Measurements from ENCODE around the gene LRBA.

The LRBA gene

GRCh38 chr4:150457802-150458201, 557.3 kb downstream of the LRBA start:
- H3K4me2 ChIP-seq (ENCODE audit: insufficient read depth, low read length, poor library complexity, severe bottlenecking) = no peak overlapping the region
- WGBS, 2 donors (ENCODE audit: extremely low coverage in 2 of 2, insufficient read length in 2 of 2, insufficient replicate concordance in 1 of 2) = no CpG with 5 or more reads among the region's 1 CpG

DNA sequence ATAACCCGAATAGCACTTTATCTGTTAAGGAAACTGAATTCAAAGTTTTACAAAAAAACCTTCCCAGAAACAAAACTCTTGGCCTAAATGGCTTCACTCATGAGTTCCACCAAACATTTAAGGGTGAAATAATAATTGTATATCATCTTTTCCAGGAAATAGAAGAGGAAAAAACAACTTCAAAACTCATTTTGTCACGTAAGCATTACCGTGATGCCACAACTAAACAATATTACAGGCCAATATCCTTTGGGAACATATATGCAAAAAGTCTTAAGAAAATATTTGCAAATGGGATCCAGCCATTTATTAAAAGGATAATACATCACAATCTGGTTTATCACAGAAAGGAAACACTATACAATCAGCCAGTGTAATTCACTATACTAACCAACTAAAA, 563.2 kb downstream of the LRBA start:
- no peak overlapping the region for H2BK5ac ChIP-seq (ENCODE audit: low read length)
- H2BK15ac ChIP-seq (ENCODE audit: low read length) = no peak overlapping the region
- no peaks in the 10 kb centered on the region for H3K27me3 ChIP-seq (ENCODE audit: control insufficient read depth in 3 of 3, insufficient read depth in 3 of 3, low read depth in 1 of 3, low read length in 3 of 3)
- H2BK12ac ChIP-seq (ENCODE audit: low read length) = no peak overlapping the region
- no peak overlapping the region for H3K4me3 ChIP-seq (ENCODE audit: low read length in 2 of 2)
- H2BK120ac ChIP-seq (ENCODE audit: low read depth, low read length) = no peak overlapping the region
- no CpG with 5 or more reads among the region's 3 CpGs for WGBS, 2 donors (ENCODE audit: extremely low coverage in 2 of 2, insufficient read length in 2 of 2, insufficient replicate concordance in 1 of 2)
- H3K4me2 ChIP-seq (ENCODE audit: insufficient read depth, low read length, poor library complexity, severe bottlenecking) = no peak overlapping the region
- H4K8ac ChIP-seq (ENCODE audit: low read depth, low read length) = no peak overlapping the region
- H4K91ac ChIP-seq (ENCODE audit: low read depth, low read length, poor library complexity) = no peak overlapping the region
- H3K79me1 ChIP-seq (ENCODE audit: low read depth, low read length) = no peaks in the 10 kb centered on the region
- DNase-seq (ENCODE audit: low spot score) = no peak
- H3K9ac ChIP-seq (ENCODE audit: low read depth, low read length, poor library complexity) = no peak overlapping the region
- H2AK5ac ChIP-seq (ENCODE audit: low read depth, low read length) = no peak overlapping the region
- peaks cover 0 to 3% of the 10 kb centered on the region in 2 donors for H3K9me3 ChIP-seq (replicated peaks in 1 of 2; ENCODE audit: control insufficient read depth in 2 of 2, insufficient read depth in 1 of 2, low read depth in 1 of 2, low read length in 2 of 2)
- H3K27ac ChIP-seq (replicated peaks; ENCODE audit: low read length) = no peak overlapping the region
- H3K4ac ChIP-seq (ENCODE audit: low read length) = no peak overlapping the region
- H3K18ac ChIP-seq (ENCODE audit: low read length) = no peak overlapping the region
- H3K4me1 ChIP-seq (ENCODE audit: control insufficient read depth in 2 of 2, insufficient read depth in 1 of 2, low read depth in 1 of 2, low read length in 2 of 2) = no peaks in the 10 kb centered on the region
- no peak overlapping the region for H3K23ac ChIP-seq (ENCODE audit: low read depth, low read length, poor library complexity)
- H3K36me3 ChIP-seq (replicated peaks in 1 of 2; ENCODE audit: control insufficient read depth in 2 of 2, insufficient read depth in 2 of 2, low read length in 2 of 2) = no peaks in the 10 kb centered on the region
- H3K14ac ChIP-seq (ENCODE audit: low read length) = no peak overlapping the region
- H2AFZ ChIP-seq (ENCODE audit: low read length) = no peak overlapping the region

More at GRCh38 chr4:150457802-150458201, 557.3 kb downstream of the LRBA start:
- Histone ChIP-seq H3K4me3 (ENCODE audit: low read length in 2 of 2) (no peak overlapping the region), H3K9me3 (replicated peaks in 1 of 2; ENCODE audit: control insufficient read depth in 2 of 2, insufficient read depth in 1 of 2, low read depth in 1 of 2, low read length in 2 of 2) (peaks cover 0 to 3% of the 10 kb centered on the region in 2 donors), H2AK5ac (ENCODE audit: low read depth, low read length) (no peak overlapping the region), H3K4me1 (ENCODE audit: control insufficient read depth in 2 of 2, insufficient read depth in 1 of 2, low read depth in 1 of 2, low read length in 2 of 2) (no peaks in the 10 kb centered on the region), H3K18ac (ENCODE audit: low read length) (no peak overlapping the region), H2BK120ac (ENCODE audit: low read depth, low read length) (no peak overlapping the region), H2AFZ (ENCODE audit: low read length) (no peak overlapping the region), H3K36me3 (replicated peaks in 1 of 2; ENCODE audit: control insufficient read depth in 2 of 2, insufficient read depth in 2 of 2, low read length in 2 of 2) (no peaks in the 10 kb centered on the region), H3K23ac (ENCODE audit: low read depth, low read length, poor library complexity) (no peak overlapping the region), H3K27me3 (ENCODE audit: control insufficient read depth in 3 of 3, insufficient read depth in 3 of 3, low read depth in 1 of 3, low read length in 3 of 3) (no peaks in the 10 kb centered on the region), H3K14ac (ENCODE audit: low read length) (no peak overlapping the region), H2BK12ac (ENCODE audit: low read length) (no peak overlapping the region), H4K8ac (ENCODE audit: low read depth, low read length) (no peak overlapping the region), H3K4ac (ENCODE audit: low read length) (no peak overlapping the region), H3K27ac (replicated peaks; ENCODE audit: low read length) (no peak overlapping the region), H4K91ac (ENCODE audit: low read depth, low read length, poor library complexity) (no peak overlapping the region), H3K79me1 (ENCODE audit: low read depth, low read length) (no peaks in the 10 kb centered on the region), H2BK15ac (ENCODE audit: low read length) (no peak overlapping the region), H2BK5ac (ENCODE audit: low read length) (no peak overlapping the region), H3K9ac (ENCODE audit: low read depth, low read length, poor library complexity) (no peak overlapping the region)
- no peak for DNase-seq (ENCODE audit: low spot score)

DNA sequence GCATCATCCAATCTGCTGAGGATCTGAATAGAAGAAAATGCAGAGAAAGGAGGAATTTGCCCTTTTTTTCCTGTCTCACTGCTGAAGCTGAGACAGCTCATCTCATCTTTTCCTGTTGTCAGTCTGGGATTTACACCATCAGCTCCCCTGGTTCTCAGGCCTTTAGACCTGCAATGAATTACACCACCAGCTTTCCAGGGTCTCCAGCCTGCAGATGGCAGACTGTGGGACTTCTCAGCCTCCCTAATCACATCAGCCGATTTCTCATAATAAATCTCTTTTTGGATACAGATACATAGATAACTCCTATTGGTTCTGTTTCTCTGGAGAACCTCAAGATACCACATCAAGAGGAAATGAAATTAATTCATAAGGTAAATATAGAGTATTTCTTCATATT, 567.7 kb downstream of the LRBA start:
- Histone ChIP-seq H3K9me3 (replicated peaks in 1 of 2; ENCODE audit: control insufficient read depth in 2 of 2, insufficient read depth in 1 of 2, low read depth in 1 of 2, low read length in 2 of 2) (no peaks in the 10 kb centered on the region), H2BK15ac (ENCODE audit: low read length) (no peak overlapping the region), H3K36me3 (replicated peaks in 1 of 2; ENCODE audit: control insufficient read depth in 2 of 2, insufficient read depth in 2 of 2, low read length in 2 of 2) (no peaks in the 10 kb centered on the region), H2AFZ (ENCODE audit: low read length) (no peak overlapping the region), H4K8ac (ENCODE audit: low read depth, low read length) (no peak overlapping the region), H3K9ac (ENCODE audit: low read depth, low read length, poor library complexity) (no peak overlapping the region), H3K23ac (ENCODE audit: low read depth, low read length, poor library complexity) (no peak overlapping the region), H2BK120ac (ENCODE audit: low read depth, low read length) (no peak overlapping the region), H3K4me1 (ENCODE audit: control insufficient read depth in 2 of 2, insufficient read depth in 1 of 2, low read depth in 1 of 2, low read length in 2 of 2) (no peaks in the 10 kb centered on the region), H3K4ac (ENCODE audit: low read length) (no peak overlapping the region), H3K14ac (ENCODE audit: low read length) (no peak overlapping the region), H3K27ac (replicated peaks; ENCODE audit: low read length) (no peak overlapping the region), H3K79me1 (ENCODE audit: low read depth, low read length) (no peaks in the 10 kb centered on the region), H4K91ac (ENCODE audit: low read depth, low read length, poor library complexity) (no peak overlapping the region), H3K27me3 (ENCODE audit: control insufficient read depth in 3 of 3, insufficient read depth in 3 of 3, low read depth in 1 of 3, low read length in 3 of 3) (no peaks in the 10 kb centered on the region), H2AK5ac (ENCODE audit: low read depth, low read length) (no peak overlapping the region), H2BK5ac (ENCODE audit: low read length) (no peak overlapping the region), H3K4me3 (ENCODE audit: low read length in 2 of 2) (no peak overlapping the region), H3K4me2 (ENCODE audit: insufficient read depth, low read length, poor library complexity, severe bottlenecking) (no peak overlapping the region), H2BK12ac (ENCODE audit: low read length) (no peak overlapping the region), H3K18ac (ENCODE audit: low read length) (no peak overlapping the region)
- DNase-seq (ENCODE audit: low spot score) = no peak
- WGBS, 2 donors (ENCODE audit: extremely low coverage in 2 of 2, insufficient read length in 2 of 2, insufficient replicate concordance in 1 of 2) = no CpG with 5 or more reads among the region's 1 CpG

DNA sequence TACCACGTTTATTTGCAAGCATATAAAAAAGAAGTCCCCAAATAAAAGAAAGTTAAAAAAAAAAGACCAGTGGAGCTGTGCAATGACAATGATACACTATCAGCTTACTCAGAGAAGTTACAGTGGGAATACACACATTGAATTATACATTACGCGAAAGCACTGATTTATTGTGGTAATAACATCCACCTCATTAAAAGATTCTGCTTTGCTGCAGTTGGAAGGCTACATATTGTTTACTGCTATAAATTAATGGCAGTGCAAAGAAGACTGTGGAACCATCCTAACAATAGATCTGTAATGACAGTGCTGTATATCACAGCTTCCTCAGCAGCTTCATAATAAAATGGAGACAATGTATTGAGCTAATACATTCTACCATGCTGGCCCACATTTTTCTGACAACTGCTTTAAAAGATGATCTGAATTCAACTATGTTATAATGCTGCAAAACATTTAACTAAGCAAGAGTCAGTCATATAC, 575.6 kb downstream of the LRBA start:
- H3K79me1 ChIP-seq (ENCODE audit: low read depth, low read length) = no peaks in the 10 kb centered on the region
- no peak overlapping the region for H2BK12ac ChIP-seq (ENCODE audit: low read length)
- no peaks in the 10 kb centered on the region for H3K4me1 ChIP-seq (ENCODE audit: control insufficient read depth in 2 of 2, insufficient read depth in 1 of 2, low read depth in 1 of 2, low read length in 2 of 2)
- no peak overlapping the region for H3K4ac ChIP-seq (ENCODE audit: low read length)
- no peak overlapping the region for H2AFZ ChIP-seq (ENCODE audit: low read length)
- no CpG with 5 or more reads among the region's 3 CpGs for WGBS, 2 donors (ENCODE audit: extremely low coverage in 2 of 2, insufficient read length in 2 of 2, insufficient replicate concordance in 1 of 2)
- H3K23ac ChIP-seq (ENCODE audit: low read depth, low read length, poor library complexity) = no peak overlapping the region
- no peak overlapping the region for H2BK120ac ChIP-seq (ENCODE audit: low read depth, low read length)
- H3K14ac ChIP-seq (ENCODE audit: low read length) = no peak overlapping the region
- H3K4me2 ChIP-seq (ENCODE audit: insufficient read depth, low read length, poor library complexity, severe bottlenecking) = no peak overlapping the region
- no peak overlapping the region for H2AK5ac ChIP-seq (ENCODE audit: low read depth, low read length)
- no peak overlapping the region for H2BK5ac ChIP-seq (ENCODE audit: low read length)
- H3K36me3 ChIP-seq (replicated peaks in 1 of 2; ENCODE audit: control insufficient read depth in 2 of 2, insufficient read depth in 2 of 2, low read length in 2 of 2) = no peaks in the 10 kb centered on the region
- H2BK15ac ChIP-seq (ENCODE audit: low read length) = no peak overlapping the region
- H3K27ac ChIP-seq (replicated peaks; ENCODE audit: low read length) = no peak overlapping the region
- DNase-seq (ENCODE audit: low spot score) = no peak
- no peaks in the 10 kb centered on the region for H3K9me3 ChIP-seq (replicated peaks in 1 of 2; ENCODE audit: control insufficient read depth in 2 of 2, insufficient read depth in 1 of 2, low read depth in 1 of 2, low read length in 2 of 2)
- no peaks in the 10 kb centered on the region for H3K27me3 ChIP-seq (ENCODE audit: control insufficient read depth in 3 of 3, insufficient read depth in 3 of 3, low read depth in 1 of 3, low read length in 3 of 3)
- H4K8ac ChIP-seq (ENCODE audit: low read depth, low read length) = no peak overlapping the region
- H3K18ac ChIP-seq (ENCODE audit: low read length) = no peak overlapping the region
- no peak overlapping the region for H4K91ac ChIP-seq (ENCODE audit: low read depth, low read length, poor library complexity)
- no peak overlapping the region for H3K9ac ChIP-seq (ENCODE audit: low read depth, low read length, poor library complexity)
- no peak overlapping the region for H3K4me3 ChIP-seq (ENCODE audit: low read length in 2 of 2)
